Suprapubic skin (tissue), 4 donors: Measurements from ENCODE around the gene PSMF1. TPM values are rescaled to one million over a fixed set of nuclear protein-coding genes. Genes with fewer than 3 reads are reported as not detected.

Experiments used
- DNase-seq, 2 donors: peaks; one replicate each; pipeline ENCODE4 v3.0.0-alpha.2; 2019; ENCODE audit warnings: low spot score in 2 of 2
- H3K27ac ChIP-seq: fragments of 200-600 bp; sonication (generic); one replicate; pipeline ENCODE4 v1.5.1; 2019
- H3K27me3 ChIP-seq: fragments of 200-600 bp; sonication (generic); one replicate; pipeline ENCODE4 v1.5.1; 2019
- H3K36me3 ChIP-seq: fragments of 200-600 bp; sonication (generic); one replicate; pipeline ENCODE4 v1.5.1; 2019
- H3K4me1 ChIP-seq: fragments of 200-600 bp; sonication (generic); one replicate; pipeline ENCODE4 v1.5.1; 2019
- H3K4me3 ChIP-seq: fragments of 200-600 bp; sonication (generic); one replicate; pipeline ENCODE4 v1.5.1; 2019; ENCODE audit warnings: mild to moderate bottlenecking
- H3K9me3 ChIP-seq: fragments of 200-600 bp; sonication (generic); one replicate; pipeline ENCODE4 v1.5.1; 2019
- EP300 ChIP-seq: sonication (generic); formaldehyde crosslinking; IDR thresholded peaks from one replicate; pipeline ENCODE4 v1.6.1; 2017; ENCODE audit warnings: antibody characterized with exemption
- POLR2A ChIP-seq, 2 donors: fragments of 450-650 bp; IDR thresholded peaks; one replicate each; pipeline ENCODE4 v1.6.1; 2017; ENCODE audit warnings: antibody characterized with exemption in 2 of 2, mild to moderate bottlenecking in 2 of 2, moderate library complexity in 2 of 2
- POLR2AphosphoS5 ChIP-seq, 3 donors: sonication (generic); formaldehyde crosslinking; IDR thresholded peaks; one replicate each; pipeline ENCODE4 v1.6.1; 2017; ENCODE audit warnings: antibody characterized with exemption in 3 of 3
- WGBS: methylation state at CpG from one replicate; pipeline ENCODE4 v1.1.5; 2018; 5-methylcytosine and 5-hydroxymethylcytosine counted together
- total RNA-seq, 4 donors: library from RNA; depleted of rRNA; stranded (reverse); fragments of >200 nt; gene quantifications; one replicate each; pipeline ENCODE4 v1.1.0, GENCODE V29; 2016
- TF ChIP-seq, protein P1 (sequence below), 2 donors: fragments of 200-600 bp in 1 of 2; fragments of 450-650 bp in 1 of 2; sonication (generic) in 1 of 2; IDR thresholded peaks; one replicate each; pipeline ENCODE4 v1.5.1; 2016 to 2019; ENCODE audit warnings: antibody characterized with exemption in 2 of 2, mild to moderate bottlenecking in 1 of 2, moderate library complexity in 1 of 2

The PSMF1 gene
- total RNA-seq, 4 donors from 2014 or later = 106 to 186 (median 142) TPM

DNA sequence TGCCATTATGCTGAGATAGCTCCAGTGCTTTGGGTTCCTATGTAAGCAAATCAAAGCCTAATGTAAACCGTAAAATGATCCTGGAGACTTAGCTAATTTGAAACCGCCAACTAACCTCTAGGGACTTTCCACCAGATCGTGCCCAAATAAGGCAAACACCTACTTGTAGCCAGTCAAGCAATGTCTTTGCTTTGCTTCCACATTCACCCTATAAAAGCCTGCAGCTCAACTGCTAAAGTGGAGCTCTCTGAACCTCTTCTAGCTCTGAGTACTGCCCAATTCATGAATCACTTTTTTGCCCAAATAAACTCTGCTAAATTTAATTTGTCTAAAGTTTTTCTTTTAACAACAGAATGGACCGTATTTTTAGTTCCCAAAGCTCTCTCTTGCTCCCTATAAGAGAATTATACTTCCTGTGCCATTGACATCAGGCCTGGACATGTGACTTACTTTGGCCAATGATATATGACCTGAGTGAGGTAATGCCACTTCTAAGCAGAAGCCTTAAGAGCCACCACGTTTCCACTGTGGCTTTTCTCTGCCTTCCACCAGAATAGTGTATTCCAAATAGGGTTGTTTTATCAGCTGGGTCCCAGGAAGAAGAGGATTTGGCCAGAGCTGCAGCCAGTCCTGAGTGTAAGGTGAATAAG, 34.8 kb upstream of the PSMF1 start:
- H3K36me3 ChIP-seq = no peaks in the 10 kb centered on the region
- H3K4me1 ChIP-seq = no peaks in the 10 kb centered on the region
- 63% methylated on average over 5 of the region's 5 CpGs for WGBS
- H3K27me3 ChIP-seq = no peaks in the 10 kb centered on the region
- TF ChIP-seq, protein P1, sequence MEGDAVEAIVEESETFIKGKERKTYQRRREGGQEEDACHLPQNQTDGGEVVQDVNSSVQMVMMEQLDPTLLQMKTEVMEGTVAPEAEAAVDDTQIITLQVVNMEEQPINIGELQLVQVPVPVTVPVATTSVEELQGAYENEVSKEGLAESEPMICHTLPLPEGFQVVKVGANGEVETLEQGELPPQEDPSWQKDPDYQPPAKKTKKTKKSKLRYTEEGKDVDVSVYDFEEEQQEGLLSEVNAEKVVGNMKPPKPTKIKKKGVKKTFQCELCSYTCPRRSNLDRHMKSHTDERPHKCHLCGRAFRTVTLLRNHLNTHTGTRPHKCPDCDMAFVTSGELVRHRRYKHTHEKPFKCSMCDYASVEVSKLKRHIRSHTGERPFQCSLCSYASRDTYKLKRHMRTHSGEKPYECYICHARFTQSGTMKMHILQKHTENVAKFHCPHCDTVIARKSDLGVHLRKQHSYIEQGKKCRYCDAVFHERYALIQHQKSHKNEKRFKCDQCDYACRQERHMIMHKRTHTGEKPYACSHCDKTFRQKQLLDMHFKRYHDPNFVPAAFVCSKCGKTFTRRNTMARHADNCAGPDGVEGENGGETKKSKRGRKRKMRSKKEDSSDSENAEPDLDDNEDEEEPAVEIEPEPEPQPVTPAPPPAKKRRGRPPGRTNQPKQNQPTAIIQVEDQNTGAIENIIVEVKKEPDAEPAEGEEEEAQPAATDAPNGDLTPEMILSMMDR (IDR thresholded peaks at IDR 0.05) = no peak
- TF ChIP-seq POLR2AphosphoS5 (IDR thresholded peaks at IDR 0.05) = no peak
- no peak for TF ChIP-seq POLR2A (IDR thresholded peaks at IDR 0.05)
- TF ChIP-seq EP300 = no peak
- DNase-seq = no peak
- H3K27ac ChIP-seq = no peak overlapping the region
- H3K4me3 ChIP-seq = no peak overlapping the region
- H3K9me3 ChIP-seq = no peaks in the 10 kb centered on the region

DNA sequence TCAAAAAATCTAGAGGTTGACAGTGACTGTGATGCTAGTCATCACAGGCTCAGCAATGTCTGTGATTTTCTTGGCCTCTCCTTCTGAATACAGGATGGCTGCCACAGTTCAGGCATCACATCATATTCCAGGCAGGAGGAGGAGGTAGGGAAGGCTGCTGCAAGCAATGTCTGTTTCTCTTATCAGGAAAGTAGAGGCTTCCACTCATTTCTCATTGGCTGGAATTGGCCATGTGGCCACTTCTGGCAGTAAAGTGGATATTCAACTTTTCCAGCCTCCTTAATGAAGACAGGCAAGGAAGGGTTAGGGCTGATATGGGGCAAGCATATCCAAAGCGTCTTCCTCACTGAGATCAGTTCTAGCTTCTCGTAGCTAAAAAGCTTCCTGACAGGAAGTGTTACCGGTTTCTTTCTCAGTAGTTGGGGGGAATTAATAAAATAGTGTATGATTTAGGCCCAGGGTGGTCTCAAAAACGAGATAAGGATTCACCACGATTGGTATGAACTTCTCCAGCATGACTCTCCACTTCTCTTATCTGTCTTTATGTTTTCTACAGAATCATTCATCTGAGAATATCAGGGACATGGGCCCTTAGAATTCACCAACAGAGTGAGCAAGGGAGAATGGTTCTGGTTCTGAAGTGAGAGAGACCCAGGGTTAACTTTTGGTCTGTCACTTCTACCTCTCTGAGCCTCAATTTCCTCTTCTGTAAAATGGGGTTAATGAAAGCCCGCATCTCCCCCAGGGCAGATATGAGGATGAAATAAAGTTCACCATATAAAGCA, 32.7 kb upstream of the PSMF1 start:
- TF ChIP-seq, protein P1 (IDR thresholded peaks at IDR 0.05) = no peak
- TF ChIP-seq POLR2A (IDR thresholded peaks at IDR 0.05) (no peak), POLR2AphosphoS5 (IDR thresholded peaks at IDR 0.05) (no peak), EP300 (no peak)
- no peak overlapping the region for H3K4me3 ChIP-seq
- no peaks in the 10 kb centered on the region for H3K36me3 ChIP-seq
- no peak overlapping the region for H3K27ac ChIP-seq
- DNase-seq = no peak
- 67% methylated on average over 6 of the region's 6 CpGs for WGBS
- no peaks in the 10 kb centered on the region for H3K27me3 ChIP-seq
- no peaks in the 10 kb centered on the region for H3K9me3 ChIP-seq
- no peaks in the 10 kb centered on the region for H3K4me1 ChIP-seq

DNA sequence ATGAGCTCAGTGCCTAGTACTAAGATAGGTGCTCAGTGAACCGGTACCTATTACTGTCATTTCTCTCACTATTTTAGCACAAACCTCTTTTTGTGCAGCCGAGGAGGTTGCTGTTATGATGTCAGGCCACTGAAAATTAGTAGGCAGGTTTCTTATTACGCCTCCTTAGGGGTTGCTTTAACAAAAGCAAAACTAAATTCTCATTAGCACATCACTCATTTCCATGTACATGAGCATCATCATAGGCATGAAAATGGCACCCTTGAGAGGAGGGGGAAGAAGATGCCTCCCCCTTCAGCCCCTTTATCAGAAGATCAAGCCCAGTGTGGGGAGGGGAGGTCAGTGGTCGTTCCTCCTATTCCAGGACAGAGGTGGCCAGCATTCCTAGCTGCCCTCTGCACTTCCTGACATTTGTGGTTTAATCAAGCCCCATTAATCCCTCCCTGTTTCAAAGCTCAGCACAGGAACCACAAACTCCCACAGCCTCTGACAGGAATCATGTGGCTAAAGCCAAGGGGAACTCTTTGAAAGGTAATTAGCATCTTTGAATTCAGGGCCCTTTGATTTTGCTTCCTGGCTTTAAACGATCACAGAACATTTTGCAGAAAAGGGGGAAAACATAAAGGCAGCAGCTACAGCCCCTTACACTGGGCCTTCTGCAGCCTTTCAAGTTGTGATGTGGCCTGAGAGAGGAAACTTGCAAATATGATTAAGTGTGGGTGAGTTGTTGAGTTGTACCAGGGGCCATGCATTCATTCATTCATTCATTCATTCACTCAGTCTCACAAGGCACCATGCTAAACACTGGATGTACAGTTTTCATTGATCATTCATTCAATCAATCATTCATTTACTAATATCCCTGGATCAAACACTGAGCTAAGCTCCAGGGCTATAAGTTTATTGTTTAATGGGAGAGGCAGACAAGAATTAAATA, 31.9 kb upstream of the PSMF1 start:
- Histone ChIP-seq H3K27me3 (no peaks in the 10 kb centered on the region), H3K9me3 (no peaks in the 10 kb centered on the region), H3K4me1 (no peaks in the 10 kb centered on the region), H3K4me3 (no peak overlapping the region), H3K36me3 (no peaks in the 10 kb centered on the region), H3K27ac (no peak overlapping the region)
- TF ChIP-seq POLR2AphosphoS5 (IDR thresholded peaks at IDR 0.05) = no peak
- TF ChIP-seq, protein P1 (IDR thresholded peaks at IDR 0.05) = no peak
- WGBS = 43% methylated on average over 5 of the region's 5 CpGs
- no peak for DNase-seq

DNA sequence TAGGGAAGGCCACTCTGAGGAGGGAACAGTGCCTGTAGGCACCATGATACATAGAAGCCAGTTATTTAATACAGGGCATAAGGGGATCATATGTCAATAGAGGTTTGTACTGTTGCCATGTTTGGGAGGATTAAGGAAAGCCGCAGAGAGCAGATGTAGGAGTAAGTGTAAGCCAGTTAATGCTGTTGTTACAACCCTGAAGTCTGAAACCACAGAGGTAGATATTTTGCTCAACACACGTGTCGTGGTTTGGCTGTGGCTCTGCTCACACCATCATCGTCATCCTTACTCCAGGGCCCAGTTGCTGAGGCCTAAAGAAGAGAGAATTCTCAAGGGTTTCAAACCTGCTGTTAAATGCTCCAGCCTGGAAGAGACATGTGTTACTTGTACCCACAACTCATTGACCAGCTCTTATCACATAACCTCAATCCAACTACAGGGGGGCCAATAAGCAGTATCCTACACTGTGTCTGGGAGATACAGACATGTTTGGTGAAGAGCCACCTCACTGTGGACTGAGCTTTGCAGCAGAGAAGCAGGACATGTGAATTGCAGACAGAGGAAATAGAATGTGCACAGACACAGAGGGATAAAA, 31.0 kb upstream of the PSMF1 start:
- no peak overlapping the region for H3K27ac ChIP-seq
- TF ChIP-seq POLR2AphosphoS5 (IDR thresholded peaks at IDR 0.05) (no peak), POLR2A (IDR thresholded peaks at IDR 0.05) (no peak), EP300 (no peak)
- TF ChIP-seq, protein P1 (IDR thresholded peaks at IDR 0.05) = no peak
- no peak overlapping the region for H3K4me3 ChIP-seq
- no peaks in the 10 kb centered on the region for H3K27me3 ChIP-seq
- DNase-seq = no peak
- H3K9me3 ChIP-seq = no peaks in the 10 kb centered on the region
- 82% methylated on average over 4 of the region's 4 CpGs for WGBS
- no peaks in the 10 kb centered on the region for H3K4me1 ChIP-seq
- no peaks in the 10 kb centered on the region for H3K36me3 ChIP-seq
